Vagina (tissue), 2 donors: ENCODE data around the gene MED12L.

Source experiments
- CTCF ChIP-seq, 3 experiments: fragments of 450-650 bp in 2 of 3; fragments of 200-600 bp in 1 of 3; sonication (generic) in 1 of 3; IDR thresholded peaks; one replicate each; pipeline ENCODE4 v1.5.1; 2017 to 2019; ENCODE audit warnings: antibody characterized with exemption in 3 of 3, mild to moderate bottlenecking in 2 of 3, moderate library complexity in 2 of 3
- POLR2A ChIP-seq, 2 donors: fragments of 450-650 bp; IDR thresholded peaks; one replicate each; pipeline ENCODE4 v1.6.1; 2017; ENCODE audit warnings: antibody characterized with exemption in 2 of 2, mild to moderate bottlenecking in 2 of 2, moderate library complexity in 2 of 2

GRCh38 chr3:151283387-151283786, 197.9 kb downstream of the MED12L start:
- no peak for TF ChIP-seq CTCF (IDR thresholded peaks at IDR 0.05)
- TF ChIP-seq POLR2A (IDR thresholded peaks at IDR 0.05) = no peak
